ENCODE data around the gene DUSP9.

DNA sequence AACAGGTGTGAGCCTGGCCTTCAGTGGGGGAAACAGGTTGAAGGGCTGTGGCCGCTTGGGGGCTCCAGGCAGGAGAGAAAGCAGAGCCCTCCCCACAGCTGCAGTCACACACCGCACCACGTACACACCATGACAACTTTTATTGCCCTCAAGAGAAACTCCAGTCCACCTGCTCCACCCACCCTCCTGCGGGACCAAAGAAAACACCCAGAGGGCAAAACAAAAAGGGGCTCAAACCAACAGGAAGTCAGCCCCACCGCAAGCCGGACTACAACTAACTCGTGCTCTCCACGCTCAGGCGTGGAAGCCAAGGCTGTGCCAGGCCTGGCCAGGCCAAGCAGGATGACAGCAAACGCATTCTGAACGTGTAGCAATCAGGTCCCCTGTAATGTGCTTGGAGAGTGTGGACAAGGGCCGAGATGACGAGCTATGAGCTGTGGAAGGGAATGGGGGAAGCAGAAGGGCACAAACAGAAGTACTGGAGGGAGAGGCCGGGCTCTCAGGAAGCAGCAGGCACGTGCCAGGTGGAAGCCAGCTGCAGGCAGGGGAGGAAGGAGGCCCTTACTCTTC lies 53.5 kb downstream of the DUSP9 start:
- TF ChIP-seq, protein P1, sequence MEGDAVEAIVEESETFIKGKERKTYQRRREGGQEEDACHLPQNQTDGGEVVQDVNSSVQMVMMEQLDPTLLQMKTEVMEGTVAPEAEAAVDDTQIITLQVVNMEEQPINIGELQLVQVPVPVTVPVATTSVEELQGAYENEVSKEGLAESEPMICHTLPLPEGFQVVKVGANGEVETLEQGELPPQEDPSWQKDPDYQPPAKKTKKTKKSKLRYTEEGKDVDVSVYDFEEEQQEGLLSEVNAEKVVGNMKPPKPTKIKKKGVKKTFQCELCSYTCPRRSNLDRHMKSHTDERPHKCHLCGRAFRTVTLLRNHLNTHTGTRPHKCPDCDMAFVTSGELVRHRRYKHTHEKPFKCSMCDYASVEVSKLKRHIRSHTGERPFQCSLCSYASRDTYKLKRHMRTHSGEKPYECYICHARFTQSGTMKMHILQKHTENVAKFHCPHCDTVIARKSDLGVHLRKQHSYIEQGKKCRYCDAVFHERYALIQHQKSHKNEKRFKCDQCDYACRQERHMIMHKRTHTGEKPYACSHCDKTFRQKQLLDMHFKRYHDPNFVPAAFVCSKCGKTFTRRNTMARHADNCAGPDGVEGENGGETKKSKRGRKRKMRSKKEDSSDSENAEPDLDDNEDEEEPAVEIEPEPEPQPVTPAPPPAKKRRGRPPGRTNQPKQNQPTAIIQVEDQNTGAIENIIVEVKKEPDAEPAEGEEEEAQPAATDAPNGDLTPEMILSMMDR (IDR thresholded peaks at IDR 0.05; ENCODE audit: extremely low read depth in 1 of 2, insufficient read depth in 1 of 2, low read depth in 1 of 2, low read length in 2 of 2) = no peak
- no peak for TF ChIP-seq POLR2A (IDR thresholded peaks at IDR 0.05; ENCODE audit: low read depth, low read length)
- TF ChIP-seq, protein P2, sequence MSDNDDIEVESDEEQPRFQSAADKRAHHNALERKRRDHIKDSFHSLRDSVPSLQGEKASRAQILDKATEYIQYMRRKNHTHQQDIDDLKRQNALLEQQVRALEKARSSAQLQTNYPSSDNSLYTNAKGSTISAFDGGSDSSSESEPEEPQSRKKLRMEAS (IDR thresholded peaks at IDR 0.05; ENCODE audit: insufficient read depth, insufficient read length) = no peak
